K562 (cell line): ENCODE data around the gene SPINT2. TPM values are rescaled to one million over a fixed set of nuclear protein-coding genes. Genes with fewer than 3 reads are reported as not detected.

Experiments used
- ATAC-seq: fragments of 200-7000 bp; cut with Tn5 transposase; 3 replicates; pipeline ENCODE4 v1.9.1; 2020; ENCODE audit warnings: moderate library complexity
- BruUV-seq: library from RNA; stranded (reverse); fragments of 400-500 nt; replicated peaks from 2 replicates; lab custom pipeline; 2021; lab: Mats Ljungman, UMichigan
- CTCF ChIA-PET: fragments of 300-600 bp; formaldehyde crosslinking; extraction: SDS; loops from one replicate; lab custom pipeline; 2021; ENCODE audit warnings: low intra/inter-chr PET ratio; lab: Yijun Ruan, JAX
- POLR2A ChIA-PET: fragments of 300-600, 350-650 bp; sonication (Branson Sonifier 250); formaldehyde crosslinking; extraction: SDS; loops from one replicate; lab custom pipeline; 2021; ENCODE audit warnings: antibody characterized with exemption, inconsistent platforms; lab: Yijun Ruan, JAX
- DNase-seq, 4 experiments: peaks; one replicate each; pipeline versions ENCODE4 v3.0.0 to v3.0.0-alpha.2; 2011 to 2018; ENCODE audit warnings: low spot score in 3 of 4, mixed read lengths in 3 of 4; ENCODE audit errors: extremely low read depth in 1 of 4
- FAIRE-seq: peaks from 2 replicates; lab custom pipeline; 2011; peaks lifted over from hg19 to GRCh38; lab: Jason Lieb, UNC
- H2AFZ ChIP-seq: 2 replicates; pipeline ENCODE4 v1.6.0; 2011; ENCODE audit warnings: low read depth, low read length, control low read depth, inconsistent platforms
- H3K27ac ChIP-seq: fragments of 200-600 bp; 3 replicates; pipeline ENCODE4 v1.8.0; 2011; ENCODE audit warnings: low read depth, mild to moderate bottlenecking, control low read depth, inconsistent platforms, low read length, moderate library complexity, mixed read lengths; ENCODE audit errors: extremely low read depth
- H3K27me3 ChIP-seq, 2 experiments: fragments of 300-600 bp in 1 of 2; 2 replicates in 1 of 2; 3 replicates in 1 of 2; pipeline versions ENCODE4 v1.6.0 to v1.8.0; 2011; ENCODE audit warnings: inconsistent platforms in 2 of 2, low read length in 2 of 2, mild to moderate bottlenecking in 1 of 2, mixed read lengths in 1 of 2, moderate library complexity in 1 of 2; ENCODE audit not compliant: control insufficient read depth in 2 of 2, insufficient read depth in 2 of 2
- H3K36me3 ChIP-seq: fragments of 300-600 bp; 3 replicates; pipeline ENCODE4 v1.8.0; 2011; ENCODE audit warnings: mild to moderate bottlenecking, low read length, inconsistent platforms; ENCODE audit not compliant: control insufficient read depth, insufficient read depth
- H3K4me1 ChIP-seq, 2 experiments: fragments of 200-600 bp in 1 of 2; replicated peaks in 1 of 2; 2 replicates in 1 of 2; 3 replicates in 1 of 2; pipeline versions ENCODE4 v1.5.1 to v1.8.0; 2011; ENCODE audit warnings: inconsistent platforms in 2 of 2, low read length in 2 of 2, mild to moderate bottlenecking in 1 of 2, mixed read lengths in 1 of 2, moderate library complexity in 1 of 2; ENCODE audit not compliant: control insufficient read depth in 2 of 2, insufficient read depth in 2 of 2
- H3K4me2 ChIP-seq: 2 replicates; pipeline ENCODE4 v1.6.1; 2011; ENCODE audit warnings: low read length, control low read depth, inconsistent platforms, mixed read lengths; ENCODE audit not compliant: insufficient read depth
- H3K4me3 ChIP-seq: fragments of 200-600 bp; sonication (generic), shearing (Covaris generic); 2 replicates; pipeline ENCODE4 v1.5.1; 2016; ENCODE audit warnings: control low read depth, inconsistent platforms
- H3K79me2 ChIP-seq: fragments of 200-600 bp; 3 replicates; pipeline ENCODE4 v1.8.0; 2011; ENCODE audit warnings: low read length, inconsistent platforms; ENCODE audit not compliant: control insufficient read depth, insufficient read depth
- H3K9ac ChIP-seq, 2 experiments: 2 replicates each; pipeline versions ENCODE4 v1.6.0 to v1.6.1; 2011; ENCODE audit warnings: low read depth in 2 of 2, low read length in 2 of 2, control low read depth in 1 of 2, inconsistent platforms in 1 of 2, mild to moderate bottlenecking in 1 of 2, mixed read lengths in 1 of 2; ENCODE audit not compliant: insufficient read depth in 1 of 2
- H3K9me1 ChIP-seq: one replicate; pipeline ENCODE4 v1.6.0; 2011; ENCODE audit warnings: inconsistent platforms, mild to moderate bottlenecking, low read length, moderate library complexity; ENCODE audit not compliant: control insufficient read depth, insufficient read depth
- H3K9me3 ChIP-seq: replicated peaks from 2 replicates; pipeline ENCODE4 v1.5.1; 2011; ENCODE audit warnings: low read depth, low read length, inconsistent platforms; ENCODE audit not compliant: control insufficient read depth, insufficient read depth
- H4K20me1 ChIP-seq: replicated peaks from 2 replicates; pipeline ENCODE4 v1.6.1; 2011; ENCODE audit warnings: low read length, inconsistent platforms, mixed read lengths; ENCODE audit not compliant: control insufficient read depth, insufficient read depth
- CTBP1 ChIP-seq: fragments of 450-650 bp; IDR thresholded peaks from 2 replicates; pipeline ENCODE4 v1.6.1; 2016; ENCODE audit warnings: borderline replicate concordance
- EHMT2 ChIP-seq: fragments of 450-650 bp; IDR thresholded peaks from 2 replicates; pipeline ENCODE4 v1.6.1; 2018; ENCODE audit warnings: antibody characterized with exemption
- NCOA1 ChIP-seq: fragments of 450-650 bp; IDR thresholded peaks from 2 replicates; pipeline ENCODE4 v1.6.1; 2016; ENCODE audit warnings: low read depth
- SIRT6 ChIP-seq: IDR thresholded peaks from one replicate; pipeline ENCODE4 v1.6.1; 2012; ENCODE audit warnings: low read depth, mild to moderate bottlenecking, control low read depth, inconsistent platforms, low read length, moderate library complexity
- THRAP3 ChIP-seq: fragments of 450-650 bp; IDR thresholded peaks from 2 replicates; pipeline ENCODE4 v1.6.1; 2016; ENCODE audit warnings: mild to moderate bottlenecking, inconsistent platforms, borderline replicate concordance
- ZNF586 ChIP-seq: fragments of 450-650 bp; formaldehyde crosslinking; conservative IDR thresholded peaks from 2 replicates; pipeline ENCODE4 v1.4.0; 2020; ENCODE audit warnings: mild to moderate bottlenecking, moderate library complexity
- ZNF785 ChIP-seq: fragments of 250-450 bp; sonication (Bioruptor Pico); IDR thresholded peaks from 2 replicates; pipeline ENCODE4 v1.4.0; 2020; ENCODE audit warnings: mild to moderate bottlenecking
- WGBS: fragments of 100-300 bp; shearing (Covaris generic); methylation state at CpG from one replicate; pipeline ENCODE4 v1.1.6; 2016; ENCODE audit warnings: low coverage, mixed read lengths; ENCODE audit not compliant: insufficient coverage; ENCODE audit errors: missing lambda C conversion rate; 5-methylcytosine and 5-hydroxymethylcytosine counted together
- in situ Hi-C: fragments of 300-500 bp; cut with MboI; formaldehyde crosslinking; loops from 4 replicates; pipeline ENCODE4 v1.15.0; 2018; ENCODE audit warnings: inconsistent platforms, mixed read lengths
- intact Hi-C: fragments of 100-400 bp; cut with micrococcal nuclease; formaldehyde crosslinking; loops from 2 replicates; pipeline ENCODE4 v1.14.2; 2022
- polyA plus RNA-seq, 8 experiments: library from polyadenylated mRNA; depleted of rRNA in 4 of 8; stranded (reverse) in 5 of 8; unstranded in 3 of 8; fragments of >200 nt; fragmentation: Nextera tagmentation in 2 of 8; fragmentation: Illumina TruSeq in 1 of 8; extraction: Ambion mirVana in 2 of 8; extraction: Trizol in 1 of 8; gene quantifications; 2 replicates each; pipeline versions ENCODE4 v1.2.1 to v1.2.3, GENCODE V29; 2011 to 2014; ENCODE audit warnings: inconsistent platforms in 1 of 8, missing spikeins in 1 of 8
- total RNA-seq, 7 experiments: library from RNA; depleted of rRNA in 6 of 7; stranded (reverse); fragments of >200 nt in 6 of 7; fragmentation: Illumina TruSeq in 2 of 7; extraction: Trizol in 2 of 7; gene quantifications; 2 replicates each; pipeline versions ENCODE4 v1.2.1 to v1.2.3, GENCODE V29; 2011 to 2021; ENCODE audit warnings: low replicate concordance in 1 of 7

The SPINT2 gene
- total and polyA plus RNA-seq, 9 of the 15 experiments (the other 6 are each of a cell fraction or from before 2014, with no cell fraction given) = 0.65 to 4.5 (median 3.4) TPM

GRCh38 chr19:38270587-38271167 is 6.3 kb downstream of the SPINT2 start (continued):
- TF ChIP-seq ZNF785 (CRISPR knock-in tag) (no peak), ZNF586 (CRISPR knock-in tag) (no peak), THRAP3 (no peak)

DNA sequence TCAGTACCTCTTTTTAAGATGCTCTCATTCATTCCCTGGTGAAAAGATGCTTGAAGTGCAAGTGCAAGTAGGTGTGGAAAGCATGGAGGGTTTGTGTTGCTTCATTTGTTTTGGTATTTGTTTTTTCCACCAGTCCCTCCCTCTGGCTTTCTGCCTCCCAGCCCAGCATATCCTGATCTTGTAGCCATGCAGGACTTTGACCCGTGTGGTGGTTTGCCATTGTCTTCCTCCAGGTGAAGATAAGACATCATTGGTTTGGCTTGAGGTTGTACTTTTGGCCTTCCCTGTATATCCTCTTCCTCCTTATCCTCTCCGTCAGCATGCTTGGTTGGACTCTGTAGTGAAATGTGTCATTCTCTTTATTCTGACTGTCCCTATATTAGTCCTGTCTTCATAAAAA is 9.1 kb downstream of the SPINT2 start:
- ATAC-seq (no peak), DNase-seq (peak in 1 of 4 experiments; percentile 25)
- 20% methylated on average over 2 of the region's 2 CpGs for WGBS
- no peak overlapping the region for H3K27ac ChIP-seq
- peaks cover 29 to 37% of the 10 kb centered on the region in 2 experiments for H3K4me1 ChIP-seq
- no peaks in the 10 kb centered on the region for H4K20me1 ChIP-seq
- no peaks in the 10 kb centered on the region for H3K79me2 ChIP-seq
- no peaks in the 10 kb centered on the region for H3K9me1 ChIP-seq
- no TSS peak for BruUV-seq
- no peak overlapping the region for H3K4me2 ChIP-seq
- H3K9ac ChIP-seq = peak overlapping the region in 1 of 2 experiments; percentile 14; a peak in 1 of 4 replicates
- POLR2A ChIA-PET = interaction anchor here (0.7 kb wide), 1 partner anchor 25 kb away, joined by 3 read pairs; no protein-coding TSS in a partner anchor
- peak overlapping the region; percentile 60 for H2AFZ ChIP-seq
- H3K9me3 ChIP-seq = no peaks in the 10 kb centered on the region
- intact Hi-C loops = no loop called here
- CTCF ChIA-PET = no interaction called here
- TF ChIP-seq EHMT2 (0 out of 2 replicates have a peak, but pooled peaks have one; percentile 25), CTBP1 (no peak), SIRT6 (no peak), NCOA1 (no peak)
- TF ChIP-seq, all 486 proteins: peak for 1
- no peak overlapping the region for H3K4me3 ChIP-seq
- in situ Hi-C loops = no loop called here
- H3K27me3 ChIP-seq = no peaks in the 10 kb centered on the region
- FAIRE-seq = no peak
- no peaks in the 10 kb centered on the region for H3K36me3 ChIP-seq
